ENCODE results near the gene PAFAH1B1. TPM values are rescaled to one million over a fixed set of nuclear protein-coding genes. Genes with fewer than 3 reads are reported as not detected.

Gene PAFAH1B1
- total RNA-seq, 1 donor from 2014 or later = 138 TPM

DNA sequence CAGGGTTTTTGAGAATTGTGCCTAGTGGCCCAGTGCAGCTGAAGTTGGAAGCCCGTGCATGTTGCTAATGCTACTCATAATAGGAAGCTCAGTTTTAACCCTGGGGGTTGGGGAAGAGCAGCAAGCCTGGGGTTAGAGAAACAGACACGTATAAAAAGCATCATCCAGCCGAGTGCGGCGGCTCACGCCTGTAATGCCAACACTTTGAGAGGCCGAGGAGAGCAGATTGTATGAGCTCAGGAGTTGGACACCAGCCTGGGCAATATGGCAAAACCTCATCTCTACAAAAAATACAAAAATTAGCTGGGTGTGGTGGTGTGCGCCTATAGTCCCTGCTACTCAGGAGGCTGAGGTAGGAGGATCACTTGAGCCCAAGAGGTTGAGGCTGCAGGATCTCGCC is 120.4 kb downstream of the PAFAH1B1 start:
- TF ChIP-seq CTCF (IDR thresholded peaks at IDR 0.05) = no peak
- intact Hi-C loops (cut with micrococcal nuclease) = loop anchor here (5.0 to 10.0 kb wide), 2 partner anchors 111 to 1653 kb away; partner anchors contain the start of gene UBE2G1
- ATAC-seq (ENCODE audit: low read depth) = no peak
- Mint-ChIP-seq H3K4me3 (peak overlapping the region; percentile 11), H3K27ac (no peak overlapping the region), H3K27me3 (no peaks in the 10 kb centered on the region), H3K9me3 (no peaks in the 10 kb centered on the region), H3K4me1 (peaks cover 29% of the 10 kb centered on the region), H3K36me3 (ENCODE audit: low read depth) (peaks cover 1% of the 10 kb centered on the region)
- ChIA-PET CTCF (no interaction called here), POLR2A (no interaction called here)
- no peak for DNase-seq

GRCh38 chr17:2716649-2717048 is 123.2 kb downstream of the PAFAH1B1 start:
- Mint-ChIP-seq H3K27ac (no peak overlapping the region), H3K36me3 (ENCODE audit: low read depth) (no peaks in the 10 kb centered on the region), H3K4me3 (no peak overlapping the region), H3K4me1 (peaks cover 10% of the 10 kb centered on the region), H3K9me3 (no peaks in the 10 kb centered on the region), H3K27me3 (no peaks in the 10 kb centered on the region)
- ChIA-PET POLR2A (no interaction called here), CTCF (no interaction called here)
- DNase-seq = no peak
- intact Hi-C loops (cut with micrococcal nuclease) = loop anchor here (10.0 kb wide), 1 partner anchor 108 kb away; no protein-coding TSS in a partner anchor
- no peak for ATAC-seq (ENCODE audit: low read depth)
- TF ChIP-seq CTCF (IDR thresholded peaks at IDR 0.05) = no peak

DNA sequence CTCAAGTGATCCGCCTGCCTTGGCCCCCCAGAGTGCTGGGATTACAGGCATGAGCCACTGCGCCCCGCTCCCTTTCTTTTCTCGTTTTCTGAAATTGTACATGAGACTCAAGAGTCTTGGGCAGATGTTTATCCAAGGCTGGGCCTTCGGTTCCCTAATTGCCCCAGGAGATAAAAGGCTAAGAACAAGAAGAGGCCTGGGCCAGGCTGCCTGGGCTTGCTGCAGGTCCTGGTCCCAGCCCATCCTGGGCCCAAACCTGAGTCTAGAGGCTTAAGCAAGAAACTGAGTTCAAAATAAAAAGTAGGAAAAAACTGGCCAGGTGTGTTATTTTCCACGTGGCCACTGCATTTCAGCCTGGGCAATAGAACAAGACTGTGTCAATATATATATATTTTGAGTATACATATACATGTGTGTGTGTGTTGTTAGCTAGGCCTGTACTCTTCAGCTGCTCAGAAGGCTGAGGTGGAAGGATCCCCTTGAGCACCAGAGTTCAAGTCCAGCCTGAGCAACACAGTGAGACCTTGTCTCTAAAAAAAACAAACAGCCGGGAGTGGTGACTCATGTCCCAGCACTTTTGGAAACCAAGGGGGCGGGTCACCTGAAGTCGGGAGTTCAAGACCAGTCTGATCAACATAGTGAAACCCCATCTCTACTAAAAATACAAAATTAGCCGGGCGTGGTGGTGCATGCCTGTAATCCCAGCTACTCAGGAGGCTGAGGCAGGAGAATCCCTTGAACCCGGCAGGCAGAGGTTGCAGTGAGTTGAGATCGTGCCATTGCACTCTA is 124.9 kb downstream of the PAFAH1B1 start:
- ATAC-seq (ENCODE audit: low read depth) (no peak), DNase-seq (no peak)
- H3K4me1 Mint-ChIP-seq = no peaks in the 10 kb centered on the region
- ChIA-PET POLR2A (interaction anchor here (0.6 kb wide), 1 partner anchor 628 kb away, joined by 4 read pairs; no protein-coding TSS in a partner anchor), CTCF (no interaction called here)
- no peak overlapping the region for H3K27ac Mint-ChIP-seq
- no peak overlapping the region for H3K4me3 Mint-ChIP-seq
- H3K27me3 Mint-ChIP-seq = peaks cover 11% of the 10 kb centered on the region
- no peaks in the 10 kb centered on the region for H3K36me3 Mint-ChIP-seq (ENCODE audit: low read depth)
- no peak for TF ChIP-seq CTCF (IDR thresholded peaks at IDR 0.05)
- intact Hi-C loops (cut with micrococcal nuclease) = loop anchor here (10.0 kb wide), 1 partner anchor 106 kb away; no protein-coding TSS in a partner anchor
- H3K9me3 Mint-ChIP-seq = no peaks in the 10 kb centered on the region

GRCh38 chr17:2719861-2720260 is 126.4 kb downstream of the PAFAH1B1 start:
- DNase-seq (no peak), ATAC-seq (ENCODE audit: low read depth) (no peak)
- no peak overlapping the region for H3K27ac Mint-ChIP-seq
- no peaks in the 10 kb centered on the region for H3K36me3 Mint-ChIP-seq (ENCODE audit: low read depth)
- TF ChIP-seq CTCF (IDR thresholded peaks at IDR 0.05) = no peak
- ChIA-PET POLR2A (no interaction called here), CTCF (no interaction called here)
- no peak overlapping the region for H3K4me3 Mint-ChIP-seq
- H3K4me1 Mint-ChIP-seq = peaks cover 1% of the 10 kb centered on the region
- intact Hi-C loops (cut with micrococcal nuclease) = loop anchor here (10.0 kb wide), 1 partner anchor 105 kb away; no protein-coding TSS in a partner anchor
- H3K9me3 Mint-ChIP-seq = no peaks in the 10 kb centered on the region
- H3K27me3 Mint-ChIP-seq = peaks cover 16% of the 10 kb centered on the region

GRCh38 chr17:2721603-2722002 is 128.1 kb downstream of the PAFAH1B1 start:
- DNase-seq (no peak), ATAC-seq (ENCODE audit: low read depth) (no peak)
- Mint-ChIP-seq H3K4me3 (no peak overlapping the region), H3K4me1 (peaks cover 5% of the 10 kb centered on the region), H3K36me3 (ENCODE audit: low read depth) (no peaks in the 10 kb centered on the region), H3K27me3 (peaks cover 22% of the 10 kb centered on the region), H3K9me3 (no peaks in the 10 kb centered on the region), H3K27ac (no peak overlapping the region)
- intact Hi-C loops (cut with micrococcal nuclease) = loop anchor here (1.0 kb wide), 1 partner anchor 21 kb away; no protein-coding TSS in a partner anchor
- no peak for TF ChIP-seq CTCF (IDR thresholded peaks at IDR 0.05)
- CTCF ChIA-PET = no interaction called here
- POLR2A ChIA-PET = interaction anchor here (1.1 kb wide), 1 partner anchor 9 kb away, joined by 5 read pairs; no protein-coding TSS in a partner anchor

All from activated B cell treated with CpG ODN at 0.5 μM for 24 hours (primary cell).